Heart left ventricle (tissue), 16 donors: ENCODE results near the gene FNDC3B. TPM values are rescaled to one million over a fixed set of nuclear protein-coding genes. Genes with fewer than 3 reads are reported as not detected.
A peak's percentile ranks its signal among the peaks of the same experiment; 100 is the strongest.

ENCODE experiments used
- ATAC-seq, 4 donors: fragments of 200-7000 bp; cut with Tn5 transposase; one replicate each; pipeline ENCODE4 v1.9.1; 2020 to 2022; ENCODE audit warnings: moderate library complexity in 4 of 4, mild to moderate bottlenecking in 3 of 4, moderate number of reproducible peaks in 1 of 4
- DNase-seq, 5 donors: peaks; one replicate each; pipeline ENCODE4 v3.0.0-alpha.2; 2020
- H3K27ac ChIP-seq, 12 donors: fragments of 200-600 bp; sonication (generic) in 4 of 12; one replicate each; pipeline versions ENCODE4 v1.5.0 to v1.8.0; 2016 to 2022; ENCODE audit warnings: mild to moderate bottlenecking in 2 of 12
- H3K27me3 ChIP-seq, 9 donors: fragments of 200-600 bp; sonication (generic) in 2 of 9; one replicate each; pipeline versions ENCODE4 v1.5.1 to v1.8.0; 2016 to 2022; ENCODE audit warnings: mild to moderate bottlenecking in 3 of 9
- H3K36me3 ChIP-seq, 9 donors: fragments of 200-600 bp; sonication (generic) in 2 of 9; one replicate each; pipeline versions ENCODE4 v1.5.0 to v1.8.0; 2018 to 2022; ENCODE audit warnings: mild to moderate bottlenecking in 2 of 9
- H3K4me1 ChIP-seq, 12 donors: fragments of 200-600 bp; sonication (generic) in 4 of 12; one replicate each; pipeline versions ENCODE4 v1.5.0 to v1.8.0; 2016 to 2022; ENCODE audit warnings: mild to moderate bottlenecking in 3 of 12
- H3K4me3 ChIP-seq, 12 donors: fragments of 200-600 bp; sonication (generic) in 4 of 12; one replicate each; pipeline versions ENCODE4 v1.5.0 to v1.8.0; 2017 to 2022; ENCODE audit warnings: mild to moderate bottlenecking in 9 of 12, moderate library complexity in 4 of 12
- H3K9me3 ChIP-seq, 12 donors: fragments of 200-600 bp; sonication (generic) in 4 of 12; one replicate each; pipeline versions ENCODE4 v1.5.0 to v1.8.0; 2016 to 2022; ENCODE audit warnings: mild to moderate bottlenecking in 1 of 12
- CTCF ChIP-seq, 12 donors: fragments of 200-600 bp; sonication (generic) in 4 of 12; IDR thresholded peaks; one replicate each; pipeline versions ENCODE4 v1.5.0 to v1.8.0; 2018 to 2022; ENCODE audit warnings: antibody characterized with exemption in 12 of 12, mild to moderate bottlenecking in 5 of 12
- POLR2A ChIP-seq, 2 donors: fragments of 450-650 bp; IDR thresholded peaks; one replicate each; pipeline ENCODE4 v1.6.1; 2017; ENCODE audit warnings: antibody characterized with exemption in 2 of 2, mild to moderate bottlenecking in 2 of 2, moderate library complexity in 2 of 2
- WGBS, 4 donors: extraction: QIAGEN DNeasy Blood & Tissue Kit in 2 of 4; methylation state at CpG; one replicate each; pipeline versions ENCODE4 v1.1.5 to v1.1.7; 2013 to 2018; 5-methylcytosine and 5-hydroxymethylcytosine counted together
- intact Hi-C, 10 donors: fragments of 100-400 bp; cut with DNase I; formaldehyde crosslinking; loops; one replicate each; pipeline versions ENCODE4 v1.11.1 to v1.14.2; 2022
- polyA plus RNA-seq, 2 donors: library from polyadenylated mRNA; stranded (reverse); fragments of 200-250 nt; gene quantifications; one replicate each; pipeline ENCODE4 v1.2.3, GENCODE V29; 2013
- total RNA-seq, 9 donors: library from RNA; depleted of rRNA in 2 of 9; stranded (reverse); fragments of >200 nt in 2 of 9; fragmentation: NEBNext Ultra II Directional in 3 of 9; extraction: Animal tissue kit (Norgen Biotek cat#: 25700) in 3 of 9; gene quantifications; one replicate each; pipeline versions ENCODE4 v1.1.0 to v1.2.4, GENCODE V29; 2016 to 2023
- donor health status: ischemic (EF 13 %, LVEDD 7.1; RV severe dilation, severe dysfunction).
- donor health status: healthy with polysubstance abuse.
- donor health status: DM: no; HTN: yes; CAD: no.
- donor health status: DM: no; HTN: no; CAD: no.
- donor health status: ischemic (EF 25% LVEDD 6.9; RV normal size, moderate dysfunction).
- donor health status: ischemic (EF 25% LVEDD 5.7; RV mildly dilated, moderate dysfunction).
- donor health status: healthy.
- donor health status: DM: yes; HTN: yes; CAD: no.
- donor health status: ischemic (EF 35%, LVEDD 5.7; RV mildly dilated, moderate dysfunction).
- donor health status: nonischemic (EF 11% LVEDD 7.7; RV severe dilation, severe dysfunction).
- donor health status: DM: yes; HTN: yes; CAD: no.
- donor health status: PGD.
- donor health status: ischemic (EF 29% LVEDD 5.4; RV normal size, mild dysfunction).
- donor health status: nonischemic (EF 23%, LVEDD 6.1; RV moderate dilation, normal function).

FNDC3B gene
- total and polyA plus RNA-seq, 11 donors, result 9.4 to 113 (median 68.2) TPM

- Histone ChIP-seq H3K36me3 (peaks cover 0 to 98% (median 94%) of the 10 kb centered on the region in 9 donors), H3K9me3 (no peaks in the 10 kb centered on the region), H3K27ac (no peak overlapping the region), H3K27me3 (no peaks in the 10 kb centered on the region), H3K4me1 (peaks cover 0 to 11% (median 5%) of the 10 kb centered on the region in 12 donors), H3K4me3 (no peak overlapping the region)
- ATAC-seq (no peak), DNase-seq (no peak)
- peak in 6 of 12 donors; percentile 7 to 30 (median 17) for TF ChIP-seq CTCF (IDR thresholded peaks at IDR 0.05)
- no peak for TF ChIP-seq POLR2A (IDR thresholded peaks at IDR 0.05)
- intact Hi-C loops, result loop anchor here in 7 of 10 donors (5.0 to 10.0 kb wide), 8 partner anchors 42 to 507 kb away; partner anchors contain the start of gene FNDC3B (in 4 of the 7)
- WGBS, 4 donors, result 78 to 84% (median 81%) methylated on average over 7 of the region's 7 CpGs
Measured at GRCh38 chr3:172333692-172334457, 294.5 kb downstream of the FNDC3B start.

- TF ChIP-seq CTCF (IDR thresholded peaks at IDR 0.05) (no peak), POLR2A (IDR thresholded peaks at IDR 0.05) (no peak)
- intact Hi-C loops, result loop anchor here in 7 of 10 donors (5.0 to 10.0 kb wide), 8 partner anchors 42 to 507 kb away; partner anchors contain the start of gene FNDC3B (in 4 of the 7)
- H3K36me3 ChIP-seq, result peaks cover 0 to 97% (median 94%) of the 10 kb centered on the region in 9 donors
Measured at GRCh38 chr3:172334671-172335207, 295.4 kb downstream of the FNDC3B start.

GRCh38 chr3:172339892-172340291 lies 300.5 kb downstream of the FNDC3B start:
- no peaks in the 10 kb centered on the region for H3K27me3 ChIP-seq
- no peak overlapping the region for H3K27ac ChIP-seq
- no peak for ATAC-seq
- peaks cover 0 to 100% (median 95%) of the 10 kb centered on the region in 9 donors for H3K36me3 ChIP-seq
- intact Hi-C loops, result loop anchor here in 9 of 10 donors (5.0 to 10.0 kb wide), 6 partner anchors 303 to 695 kb away; partner anchors contain the start of gene FNDC3B (in 5 of the 9)
- no peak for DNase-seq
- TF ChIP-seq POLR2A (IDR thresholded peaks at IDR 0.05), result no peak
- WGBS, 4 donors, result 90 to 96% (median 94%) methylated on average over 8 of the region's 8 CpGs
- no peaks in the 10 kb centered on the region for H3K9me3 ChIP-seq
- H3K4me1 ChIP-seq, result peaks cover 0 to 7% (median 0%) of the 10 kb centered on the region in 12 donors
- H3K4me3 ChIP-seq, result no peak overlapping the region

More at GRCh38 chr3:172334671-172335207, 295.4 kb downstream of the FNDC3B start:
- ATAC-seq (no peak), DNase-seq (no peak)
- Histone ChIP-seq H3K4me3 (no peak overlapping the region), H3K27ac (no peak overlapping the region), H3K27me3 (no peaks in the 10 kb centered on the region), H3K9me3 (no peaks in the 10 kb centered on the region), H3K4me1 (peaks cover 0 to 11% (median 5%) of the 10 kb centered on the region in 12 donors)
- WGBS, 4 donors, result 90 to 94% (median 92%) methylated on average over 7 of the region's 7 CpGs

GRCh38 chr3:172340583-172340982 lies 301.2 kb downstream of the FNDC3B start:
- WGBS, 4 donors, result 54 to 81% (median 63%) methylated on average over 5 of the region's 5 CpGs
- intact Hi-C loops, result loop anchor here in 9 of 10 donors (5.0 to 10.0 kb wide), 5 partner anchors 303 to 696 kb away; partner anchors contain the start of gene FNDC3B (in 4 of the 9)

More at GRCh38 chr3:172340583-172340982, 301.2 kb downstream of the FNDC3B start:
- Histone ChIP-seq H3K27ac (no peak overlapping the region), H3K27me3 (no peaks in the 10 kb centered on the region), H3K4me3 (no peak overlapping the region), H3K9me3 (no peaks in the 10 kb centered on the region), H3K36me3 (peaks cover 0 to 100% (median 95%) of the 10 kb centered on the region in 9 donors), H3K4me1 (peaks cover 0 to 7% (median 0%) of the 10 kb centered on the region in 12 donors)
- TF ChIP-seq POLR2A (IDR thresholded peaks at IDR 0.05) (no peak), CTCF (IDR thresholded peaks at IDR 0.05) (no peak)
- no peak for DNase-seq
- ATAC-seq, result peak in 1 of 4 donors; percentile 31
